ENCODE data around the gene MT1X. TPM values are rescaled to one million over a fixed set of nuclear protein-coding genes. Genes with fewer than 3 reads are reported as not detected.
"Not testable (repeated sequence)": the region's sequence is repeated elsewhere in the genome, so short reads cannot be mapped to it uniquely, and the experiment has no call there.

Gene MT1X
- total RNA-seq, 2 donors from 2014 or later = 430 to 1,140 TPM

- Histone ChIP-seq H3K4me3 (no peak within 1 kb of the TSS), H3K4me1 (peaks cover 47% of the 10 kb centered on the region), H3K36me3 (replicated peaks in 1 of 2; ENCODE audit: insufficient read depth in 1 of 2, low read depth in 2 of 2) (no peaks in the 10 kb centered on the region), H3K27ac (peak within 1 kb of the TSS; percentile 23 to 91 (median 83)), H3K27me3 (no peaks in the 10 kb centered on the region), H3K9me3 (no peaks in the 10 kb centered on the region)
- intact Hi-C loops (cut with DNase I) = no loop called here
- ATAC-seq (peak; percentile 34), DNase-seq (peak; percentile 51 to 81 (median 62))
- 13 to 32% methylated on average over 28 to 38 of the region's 38 CpGs for WGBS, 2 donors
- no peak for TF ChIP-seq POLR2A (IDR thresholded peaks at IDR 0.05)
- no peak for TF ChIP-seq CTCF (IDR thresholded peaks at IDR 0.05)
Observed at GRCh38 chr16:56669005-56669839, 13.0 kb upstream of the MT1X start, which contains the start of gene MT1H. TSS of gene MT1H (plus strand) at chr16:56669814. CDS start at chr16:56669885, 71 bp downstream.

- ATAC-seq = no peak
- H3K27ac ChIP-seq = peak overlapping the region in 3 of 4 donors; percentile 82 to 91 (median 84)
- no peak overlapping the region for H3K4me3 ChIP-seq
- no peak for DNase-seq
- no peaks in the 10 kb centered on the region for H3K9me3 ChIP-seq
- H3K4me1 ChIP-seq = peaks cover 48% of the 10 kb centered on the region
- H3K36me3 ChIP-seq (replicated peaks in 1 of 2; ENCODE audit: insufficient read depth in 1 of 2, low read depth in 2 of 2) = no peaks in the 10 kb centered on the region
- no peaks in the 10 kb centered on the region for H3K27me3 ChIP-seq
- WGBS, 2 donors = 18 to 21% methylated on average over 15 to 19 of the region's 19 CpGs
- TF ChIP-seq POLR2A (IDR thresholded peaks at IDR 0.05) (no peak), CTCF (IDR thresholded peaks at IDR 0.05) (no peak)
- intact Hi-C loops (cut with DNase I) = no loop called here
Observed at GRCh38 chr16:56669840-56670619, 12.2 kb upstream of the MT1X start.

GRCh38 chr16:56670620-56670934 is 11.7 kb upstream of the MT1X start:
- intact Hi-C loops (cut with DNase I) = no loop called here
- H3K27ac ChIP-seq = peak overlapping the region in 1 of 4 donors; percentile 26
- no peak for TF ChIP-seq POLR2A (IDR thresholded peaks at IDR 0.05)
- no peak for TF ChIP-seq CTCF (IDR thresholded peaks at IDR 0.05)
- 21 to 68% methylated on average over 2 of the region's 2 CpGs for WGBS, 2 donors
- no peaks in the 10 kb centered on the region for H3K9me3 ChIP-seq
- no peak for DNase-seq
- H3K4me1 ChIP-seq = peaks cover 48% of the 10 kb centered on the region
- no peak overlapping the region for H3K4me3 ChIP-seq
- H3K27me3 ChIP-seq = no peaks in the 10 kb centered on the region
- ATAC-seq = no peak
- H3K36me3 ChIP-seq (replicated peaks in 1 of 2; ENCODE audit: insufficient read depth in 1 of 2, low read depth in 2 of 2) = no peaks in the 10 kb centered on the region

- H3K4me1 ChIP-seq = peaks cover 43% of the 10 kb centered on the region
- DNase-seq; H3K9me3 ChIP-seq; H3K27me3 ChIP-seq; intact Hi-C loops (cut with DNase I); ATAC-seq; H3K27ac ChIP-seq; H3K4me3 ChIP-seq; H3K36me3 ChIP-seq (replicated peaks in 1 of 2; ENCODE audit: insufficient read depth in 1 of 2, low read depth in 2 of 2): not testable (repeated sequence)
- 30 to 39% methylated on average over 2 of the region's 2 CpGs for WGBS, 2 donors
Observed at GRCh38 chr16:56671691-56672090, 10.6 kb upstream of the MT1X start.

GRCh38 chr16:56672171-56672570 is 10.1 kb upstream of the MT1X start:
- H3K27ac ChIP-seq; ATAC-seq; H3K4me3 ChIP-seq; H3K27me3 ChIP-seq; DNase-seq; H3K36me3 ChIP-seq (replicated peaks in 1 of 2; ENCODE audit: insufficient read depth in 1 of 2, low read depth in 2 of 2); H3K9me3 ChIP-seq; intact Hi-C loops (cut with DNase I): not testable (repeated sequence)
- WGBS, 2 donors = 73 to 78% methylated on average over 3 of the region's 3 CpGs
- peaks cover 43% of the 10 kb centered on the region for H3K4me1 ChIP-seq
